GM21529 (cell line): ENCODE measurements around the gene LSM5.
A peak's percentile ranks its signal among the peaks of the same experiment; 100 is the strongest.
"Not testable (repeated sequence)": the region's sequence is repeated elsewhere in the genome, so short reads cannot be mapped to it uniquely, and the experiment has no call there.

Source experiments
- ATAC-seq: cut with Tn5 transposase; IDR thresholded peaks from one replicate; pipeline ENCODE4 v1.9.1; 2021; ENCODE audit not compliant: unreplicated experiment

Gene LSM5

DNA sequence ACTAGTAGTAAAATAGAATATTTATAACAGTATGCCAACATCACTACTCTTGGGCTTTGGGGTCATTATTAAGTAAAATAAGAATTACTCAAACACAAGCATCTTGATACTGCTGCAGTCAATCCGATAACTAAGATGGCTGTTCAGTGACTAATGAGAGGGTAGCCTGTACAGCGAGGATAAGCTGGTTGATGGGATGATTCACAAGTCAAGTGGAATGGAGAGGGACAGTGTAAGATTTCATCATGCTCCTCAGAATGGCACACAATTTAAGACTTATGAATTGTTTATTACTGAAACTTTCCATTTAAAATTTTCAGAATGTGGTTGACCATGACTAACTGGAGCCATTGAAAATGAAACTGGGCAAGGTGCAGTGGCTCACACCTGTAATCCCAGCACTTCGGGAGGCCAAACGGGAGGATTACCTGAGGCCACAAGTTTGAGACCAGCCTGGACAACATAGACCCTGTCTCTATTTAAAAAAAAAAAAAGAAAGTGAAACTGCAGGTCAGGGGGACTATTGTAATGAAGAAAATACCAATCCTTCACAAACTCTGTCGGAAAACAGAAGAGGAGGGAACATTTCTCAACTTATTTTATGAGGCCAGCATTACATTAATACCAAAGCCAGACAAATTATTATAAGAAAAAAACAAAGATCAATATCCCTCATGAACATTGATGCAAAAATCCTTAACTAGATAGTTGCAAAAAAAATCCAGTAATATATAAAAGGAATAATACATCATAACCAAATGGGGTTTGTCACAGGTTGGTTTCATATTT lies 16.3 kb upstream of the LSM5 start:
- peak; percentile 84 for ATAC-seq

DNA sequence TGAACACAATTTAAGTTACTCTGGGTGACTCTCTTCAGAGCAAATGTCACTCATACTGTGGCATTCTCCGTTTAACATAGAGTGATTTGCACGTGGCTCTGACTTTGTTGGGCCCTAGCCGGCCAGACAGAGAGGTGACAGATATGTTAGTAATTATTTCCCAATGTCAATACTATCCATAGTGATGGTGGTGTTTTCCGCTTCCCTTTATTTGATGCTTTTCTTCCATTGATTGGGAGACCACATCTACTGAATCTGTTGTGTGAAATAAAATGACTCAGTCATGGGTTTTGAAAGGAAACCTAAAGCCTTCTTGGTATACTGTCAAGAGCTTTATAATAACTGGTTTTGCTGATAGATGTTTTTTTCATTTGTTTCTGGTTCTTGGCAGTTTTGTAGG lies 12.5 kb upstream of the LSM5 start:
- ATAC-seq: no peak

GRCh38 chr7:32501522-32501921 lies 11.3 kb upstream of the LSM5 start:
- no peak for ATAC-seq

GRCh38 chr7:32500922-32501341 lies 10.8 kb upstream of the LSM5 start:
- ATAC-seq: peak; percentile 77

DNA sequence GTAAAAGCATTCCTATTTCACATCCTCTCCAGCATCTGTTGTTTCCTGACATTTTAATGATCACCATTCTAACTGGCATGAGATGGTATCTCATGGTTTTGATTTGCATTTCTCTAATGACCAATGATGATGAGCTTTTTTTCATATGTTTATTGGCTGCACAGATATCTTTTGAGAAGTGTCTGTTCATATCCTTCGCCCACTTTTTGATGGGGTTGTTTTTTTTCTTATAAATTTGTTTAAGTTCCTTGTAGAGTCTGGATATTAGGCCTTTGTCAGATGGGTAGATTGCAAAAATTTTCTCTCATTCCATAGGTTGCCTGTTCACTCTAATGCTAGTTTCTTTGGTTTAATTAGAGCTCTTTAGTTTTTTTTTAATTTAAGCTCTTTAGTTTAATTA lies 10.0 kb upstream of the LSM5 start:
- not testable (repeated sequence) for ATAC-seq

DNA sequence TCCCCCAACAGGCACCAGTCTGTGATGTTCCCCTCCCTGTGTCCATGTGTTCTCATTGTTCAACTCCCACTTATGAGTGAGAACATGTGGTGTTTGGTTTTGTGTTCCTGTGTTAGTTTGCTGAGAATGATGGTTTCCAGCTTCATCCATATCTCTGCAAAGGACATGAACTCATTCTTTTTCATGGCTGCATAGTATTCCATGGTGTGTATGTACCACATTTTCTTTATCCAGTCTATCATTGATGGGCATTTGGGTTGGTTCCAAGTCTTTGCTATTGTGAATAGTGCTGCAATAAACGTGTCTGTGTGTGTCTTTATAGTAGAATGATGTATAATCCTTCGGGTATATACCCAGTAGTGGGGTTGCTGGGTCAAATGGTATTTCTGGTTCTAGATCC lies 9.6 kb upstream of the LSM5 start:
- not testable (repeated sequence) for ATAC-seq

DNA sequence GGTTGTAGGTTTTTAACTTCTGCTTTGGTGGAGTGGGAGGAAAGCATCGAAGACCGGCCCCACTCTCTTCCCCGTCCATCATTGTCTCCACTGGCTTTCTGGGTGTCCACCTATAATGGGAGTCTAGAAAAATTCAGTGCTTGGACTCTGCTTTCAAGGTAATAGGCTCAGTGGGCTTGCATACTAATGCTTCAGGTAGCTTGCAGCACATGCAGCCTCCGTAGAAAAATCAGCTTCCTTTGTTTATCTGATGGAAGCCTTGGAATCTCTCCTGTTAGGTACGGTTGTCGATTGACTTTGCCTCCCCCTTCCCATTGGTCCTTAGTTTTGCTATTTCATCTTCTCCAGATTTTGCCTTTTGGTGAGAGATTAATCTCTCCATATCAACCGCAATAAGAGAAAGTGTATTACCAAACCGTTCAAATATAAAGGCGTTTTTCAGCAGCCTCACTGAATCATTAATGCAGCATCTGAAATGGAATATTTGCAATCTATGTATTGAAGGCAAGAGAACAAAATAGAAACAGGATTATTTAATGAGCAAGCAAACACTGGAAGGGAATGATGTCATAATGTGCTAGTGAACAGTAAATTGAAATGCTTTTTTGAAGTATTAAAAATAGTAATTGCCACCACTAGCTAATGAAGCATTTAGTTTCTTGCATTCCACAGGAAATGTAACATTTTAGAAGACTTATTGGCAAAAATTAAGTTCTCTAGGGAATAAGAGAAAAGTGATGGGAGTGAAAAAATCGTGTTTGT lies 6.1 kb upstream of the LSM5 start:
- ATAC-seq: no peak

- ATAC-seq: peak; percentile 94
These were observed 5.3 kb upstream of the LSM5 start, which contains the start of gene AVL9 for GRCh38 chr7:32495298-32496051. Gene AVL9, plus strand, starts transcription at chr7:32495489. Its CDS starts 221 bp downstream, at chr7:32495710.

DNA sequence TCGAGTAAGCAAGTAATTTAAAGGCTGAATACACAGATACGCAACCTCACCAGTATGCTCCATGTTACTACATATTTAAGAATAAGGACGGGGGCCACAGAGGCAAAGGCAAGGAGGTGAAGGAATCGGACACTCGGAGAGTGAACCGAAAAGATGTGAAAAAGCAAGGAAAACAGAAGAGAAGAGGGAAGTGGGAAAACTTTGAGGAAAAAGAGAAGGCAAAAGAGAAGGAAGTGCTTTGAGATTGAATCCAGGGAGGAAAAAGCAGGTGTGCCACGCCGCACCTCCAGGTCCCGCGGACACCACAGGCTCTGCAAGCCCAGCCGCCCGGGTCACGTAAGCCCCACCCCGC lies 4.7 kb upstream of the LSM5 start:
- peak; percentile 8 for ATAC-seq

- ATAC-seq: peak; percentile 16
These were observed 423 bp downstream of the LSM5 start for GRCh38 chr7:32489788-32490126.

DNA sequence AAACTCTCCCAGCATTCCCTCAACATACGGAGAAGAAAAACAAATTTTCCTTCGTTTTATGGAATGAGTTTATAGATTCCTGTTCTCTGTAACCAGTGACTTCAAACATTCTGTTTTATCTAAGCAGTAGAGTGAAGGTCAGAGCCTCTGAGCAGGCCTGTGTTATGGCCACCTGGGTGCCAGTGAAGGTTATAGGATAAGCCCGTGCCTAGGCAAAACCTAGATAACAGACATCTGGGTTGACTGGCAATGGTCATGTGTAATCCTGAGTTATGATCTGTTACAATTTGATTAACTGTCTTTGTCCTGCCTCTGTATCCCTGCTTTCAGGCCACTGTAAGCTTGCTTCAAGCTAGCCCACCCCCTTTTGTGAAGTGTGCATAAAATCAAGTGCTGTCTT lies 8.3 kb downstream of the LSM5 start:
- no peak for ATAC-seq

DNA sequence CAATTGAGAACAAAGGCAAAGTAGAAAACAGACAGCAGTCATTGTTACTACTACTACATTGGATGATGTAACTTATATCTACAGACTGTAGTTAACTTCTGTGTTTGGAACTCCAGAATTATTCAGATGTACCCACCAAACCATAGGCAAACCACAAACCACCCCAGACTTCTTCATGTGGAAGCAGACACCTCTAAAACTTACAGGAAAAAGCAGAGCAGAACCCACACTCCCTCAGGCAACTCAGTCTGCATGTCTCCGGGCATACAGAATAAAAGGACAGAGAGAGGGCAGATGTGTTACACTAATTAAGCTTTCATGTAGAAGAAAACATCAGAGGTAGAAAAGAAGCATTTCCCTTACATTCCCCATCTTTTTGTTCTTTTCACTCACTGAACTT lies 9.0 kb downstream of the LSM5 start:
- no peak for ATAC-seq

DNA sequence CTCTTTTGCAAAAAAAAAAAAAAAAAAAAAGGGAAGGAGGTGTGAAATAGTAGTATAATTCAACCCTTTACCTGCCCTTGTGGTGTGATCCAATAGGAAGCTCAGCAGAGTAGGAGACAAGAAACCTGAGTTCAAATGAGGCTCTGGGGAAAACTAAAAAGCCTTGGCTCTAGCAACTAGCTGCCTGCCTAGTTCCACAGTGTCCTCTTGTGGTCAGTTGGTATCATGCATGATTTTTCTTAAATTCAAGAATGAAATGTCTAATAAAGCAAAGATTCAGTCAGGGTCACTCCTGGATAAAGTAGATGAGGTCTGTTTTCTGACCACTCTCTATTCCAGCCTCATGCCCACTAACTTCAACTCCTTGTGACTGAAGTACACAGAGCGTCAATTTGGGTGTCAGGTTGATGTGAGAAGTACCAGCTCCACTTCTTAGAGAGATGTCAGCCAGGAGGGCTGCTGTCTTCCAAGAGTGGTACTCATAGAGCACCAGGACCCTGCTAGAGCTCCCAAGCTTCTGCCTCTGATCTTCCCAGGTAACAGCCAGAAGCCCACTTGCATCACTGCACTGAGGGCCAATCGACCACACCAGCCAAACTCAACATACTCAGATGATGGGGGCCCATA lies 10.5 kb downstream of the LSM5 start:
- no peak for ATAC-seq

GRCh38 chr7:32477649-32477980 lies 12.6 kb downstream of the LSM5 start:
- ATAC-seq: no peak

- no peak for ATAC-seq
These were observed 13.1 kb downstream of the LSM5 start for GRCh38 chr7:32476816-32477648.

GRCh38 chr7:32474008-32474407 lies 16.2 kb downstream of the LSM5 start:
- ATAC-seq: no peak

GRCh38 chr7:32472015-32472414 lies 18.2 kb downstream of the LSM5 start:
- ATAC-seq: no peak

DNA sequence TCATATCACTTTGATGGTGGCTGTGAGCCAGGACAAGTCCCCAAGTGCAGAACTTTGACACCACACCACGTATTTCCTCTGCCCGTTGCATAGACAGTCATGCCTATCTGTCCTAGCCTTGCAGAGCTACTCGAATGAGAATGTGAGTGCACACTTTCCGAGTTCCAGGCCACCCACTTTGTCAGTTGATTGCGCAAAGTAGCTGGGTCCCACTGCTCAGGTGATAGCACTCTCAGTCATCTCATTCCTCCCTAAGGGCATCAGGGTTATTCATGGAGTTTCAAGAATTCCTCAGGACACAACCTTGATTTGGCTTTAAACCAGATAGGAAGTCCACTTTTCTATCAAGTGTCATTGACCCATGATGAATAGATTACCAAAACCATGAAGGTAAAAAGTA lies 19.3 kb downstream of the LSM5 start:
- no peak for ATAC-seq

DNA sequence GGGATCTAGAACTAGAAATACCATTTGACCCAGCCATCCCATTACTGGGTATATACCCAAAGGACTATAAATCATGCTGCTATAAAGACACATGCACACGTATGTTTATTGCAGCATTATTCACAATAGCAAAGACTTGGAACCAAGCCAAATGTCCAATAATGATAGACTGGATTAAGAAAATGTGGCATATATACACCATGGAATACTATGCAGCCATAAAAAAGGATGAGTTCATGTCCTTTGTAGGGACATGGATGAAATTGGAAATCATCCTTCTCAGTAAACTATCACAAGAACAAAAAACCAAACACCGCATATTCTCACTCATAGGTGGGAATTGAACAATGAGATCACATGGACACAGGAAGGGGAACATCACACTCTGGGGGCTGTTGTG lies 20.2 kb downstream of the LSM5 start:
- ATAC-seq: not testable (repeated sequence)

DNA sequence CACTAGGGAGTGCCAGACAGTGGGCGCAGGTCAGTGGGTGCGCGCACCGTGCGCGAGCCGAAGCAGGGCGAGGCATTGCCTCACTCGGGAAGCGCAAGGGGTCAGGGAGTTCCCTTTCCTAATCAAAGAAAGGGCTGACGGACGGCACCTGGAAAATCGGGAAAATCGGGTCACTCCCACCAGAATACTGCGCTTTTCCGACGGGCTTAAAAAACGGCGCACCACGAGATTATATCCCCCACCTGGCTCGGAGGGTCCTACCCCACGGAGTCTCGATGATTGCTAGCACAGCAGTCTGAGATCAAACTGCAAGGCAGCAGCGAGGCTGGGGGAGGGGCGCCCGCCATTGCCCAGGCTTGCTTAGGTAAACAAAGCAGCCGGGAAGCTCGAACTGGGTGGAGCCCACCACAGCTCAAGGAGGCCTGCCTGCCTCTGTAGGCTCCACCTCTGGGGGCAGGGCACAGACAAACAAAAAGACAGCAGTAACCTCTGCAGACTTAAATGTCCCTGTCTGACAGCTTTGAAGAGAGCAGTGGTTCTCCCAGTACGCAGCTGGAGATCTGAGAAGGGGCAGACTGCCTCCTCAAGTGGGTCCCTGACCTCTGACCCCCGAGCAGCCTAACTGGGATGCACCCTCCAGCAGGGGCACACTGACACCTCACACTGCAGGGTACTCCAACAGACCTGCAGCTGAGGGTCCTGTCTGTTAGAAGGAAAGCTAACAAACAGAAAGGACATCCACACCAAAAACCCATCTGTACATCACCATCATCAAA lies 25.4 kb downstream of the LSM5 start:
- not testable (repeated sequence) for ATAC-seq
